Measurements from ENCODE around the gene ACTR2. TPM values are rescaled to one million over a fixed set of nuclear protein-coding genes. Genes with fewer than 3 reads are reported as not detected.

ACTR2 gene
- total and polyA plus RNA-seq, 9 of the 15 experiments (the other 6 are each of a cell fraction or from before 2014, with no cell fraction given), result 47.3 to 239 (median 108) TPM

GRCh38 chr2:65186872-65187851 is 40.5 kb upstream of the ACTR2 start (continued):
- TF ChIP-seq, protein P1, sequence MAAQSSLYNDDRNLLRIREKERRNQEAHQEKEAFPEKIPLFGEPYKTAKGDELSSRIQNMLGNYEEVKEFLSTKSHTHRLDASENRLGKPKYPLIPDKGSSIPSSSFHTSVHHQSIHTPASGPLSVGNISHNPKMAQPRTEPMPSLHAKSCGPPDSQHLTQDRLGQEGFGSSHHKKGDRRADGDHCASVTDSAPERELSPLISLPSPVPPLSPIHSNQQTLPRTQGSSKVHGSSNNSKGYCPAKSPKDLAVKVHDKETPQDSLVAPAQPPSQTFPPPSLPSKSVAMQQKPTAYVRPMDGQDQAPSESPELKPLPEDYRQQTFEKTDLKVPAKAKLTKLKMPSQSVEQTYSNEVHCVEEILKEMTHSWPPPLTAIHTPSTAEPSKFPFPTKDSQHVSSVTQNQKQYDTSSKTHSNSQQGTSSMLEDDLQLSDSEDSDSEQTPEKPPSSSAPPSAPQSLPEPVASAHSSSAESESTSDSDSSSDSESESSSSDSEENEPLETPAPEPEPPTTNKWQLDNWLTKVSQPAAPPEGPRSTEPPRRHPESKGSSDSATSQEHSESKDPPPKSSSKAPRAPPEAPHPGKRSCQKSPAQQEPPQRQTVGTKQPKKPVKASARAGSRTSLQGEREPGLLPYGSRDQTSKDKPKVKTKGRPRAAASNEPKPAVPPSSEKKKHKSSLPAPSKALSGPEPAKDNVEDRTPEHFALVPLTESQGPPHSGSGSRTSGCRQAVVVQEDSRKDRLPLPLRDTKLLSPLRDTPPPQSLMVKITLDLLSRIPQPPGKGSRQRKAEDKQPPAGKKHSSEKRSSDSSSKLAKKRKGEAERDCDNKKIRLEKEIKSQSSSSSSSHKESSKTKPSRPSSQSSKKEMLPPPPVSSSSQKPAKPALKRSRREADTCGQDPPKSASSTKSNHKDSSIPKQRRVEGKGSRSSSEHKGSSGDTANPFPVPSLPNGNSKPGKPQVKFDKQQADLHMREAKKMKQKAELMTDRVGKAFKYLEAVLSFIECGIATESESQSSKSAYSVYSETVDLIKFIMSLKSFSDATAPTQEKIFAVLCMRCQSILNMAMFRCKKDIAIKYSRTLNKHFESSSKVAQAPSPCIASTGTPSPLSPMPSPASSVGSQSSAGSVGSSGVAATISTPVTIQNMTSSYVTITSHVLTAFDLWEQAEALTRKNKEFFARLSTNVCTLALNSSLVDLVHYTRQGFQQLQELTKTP (IDR thresholded peaks at IDR 0.05; ENCODE audit: low read depth in 1 of 2, partially characterized antibody in 2 of 2), result peak in 1 of 2 experiments; percentile 38
- TF ChIP-seq KLF10 (CRISPR knock-in tag; IDR thresholded peaks at IDR 0.05) (no peak), ZNF431 (CRISPR knock-in tag; IDR thresholded peaks at IDR 0.05) (no peak), NUFIP1 (IDR thresholded peaks at IDR 0.05; ENCODE audit: partially characterized antibody) (no peak), EGR1 (conservative IDR thresholded peaks at IDR 0.05) (no peak), RNF219 (CRISPR knock-in tag; IDR thresholded peaks at IDR 0.05) (no peak), ETV6 (IDR thresholded peaks at IDR 0.05; ENCODE audit: borderline replicate concordance in 1 of 2, low read depth in 2 of 2, low read length in 1 of 2) (no peak), ETV6 (CRISPR knock-in tag; IDR thresholded peaks at IDR 0.05; ENCODE audit: borderline replicate concordance) (no peak), ZFP36 (IDR thresholded peaks at IDR 0.05; ENCODE audit: low read depth, low read length, partially characterized antibody) (peak; percentile 14), ZNF23 (CRISPR knock-in tag; IDR thresholded peaks at IDR 0.05) (no peak), CREB3L1 (IDR thresholded peaks at IDR 0.05; ENCODE audit: borderline replicate concordance, low read depth) (no peak), FUS (optimal IDR thresholded peaks at IDR 0.05; ENCODE audit: low read depth, low read length) (no peak), IRF9 (tag; IDR thresholded peaks at IDR 0.05) (no peak)
- TF ChIP-seq, protein P2, sequence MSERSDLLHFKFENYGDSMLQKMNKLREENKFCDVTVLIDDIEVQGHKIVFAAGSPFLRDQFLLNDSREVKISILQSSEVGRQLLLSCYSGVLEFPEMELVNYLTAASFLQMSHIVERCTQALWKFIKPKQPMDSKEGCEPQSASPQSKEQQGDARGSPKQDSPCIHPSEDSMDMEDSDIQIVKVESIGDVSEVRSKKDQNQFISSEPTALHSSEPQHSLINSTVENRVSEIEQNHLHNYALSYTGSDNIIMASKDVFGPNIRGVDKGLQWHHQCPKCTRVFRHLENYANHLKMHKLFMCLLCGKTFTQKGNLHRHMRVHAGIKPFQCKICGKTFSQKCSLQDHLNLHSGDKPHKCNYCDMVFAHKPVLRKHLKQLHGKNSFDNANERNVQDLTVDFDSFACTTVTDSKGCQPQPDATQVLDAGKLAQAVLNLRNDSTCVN (CRISPR knock-in tag; IDR thresholded peaks at IDR 0.05), result peak; percentile 68; the same call in 1 of the 2 replicates
- TF ChIP-seq, protein P3, sequence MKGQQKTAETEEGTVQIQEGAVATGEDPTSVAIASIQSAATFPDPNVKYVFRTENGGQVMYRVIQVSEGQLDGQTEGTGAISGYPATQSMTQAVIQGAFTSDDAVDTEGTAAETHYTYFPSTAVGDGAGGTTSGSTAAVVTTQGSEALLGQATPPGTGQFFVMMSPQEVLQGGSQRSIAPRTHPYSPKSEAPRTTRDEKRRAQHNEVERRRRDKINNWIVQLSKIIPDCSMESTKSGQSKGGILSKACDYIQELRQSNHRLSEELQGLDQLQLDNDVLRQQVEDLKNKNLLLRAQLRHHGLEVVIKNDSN (CRISPR knock-in tag; IDR thresholded peaks at IDR 0.05), result no peak

Measured in K562 (cell line).